Measurements from ENCODE around the gene FXYD4.

The FXYD4 gene

GRCh38 chr10:43377424-43377883 lies 6.0 kb downstream of the FXYD4 start:
- no peak for DNase-seq (ENCODE audit: low read depth, low spot score)
- TF ChIP-seq CTCF (IDR thresholded peaks at IDR 0.05; ENCODE audit: insufficient read depth, low read length, missing control alignments): no peak
- ChIA-PET POLR2A (no interaction called here), CTCF (interaction anchor here (1.7 kb wide), 1 partner anchor 29 kb away, joined by 4 read pairs; no protein-coding TSS in a partner anchor)
- no peak overlapping the region for H3K4me3 ChIP-seq (ENCODE audit: low read depth, low read length)

GRCh38 chr10:43380610-43381222 lies 9.3 kb downstream of the FXYD4 start:
- POLR2A ChIA-PET: no interaction called here
- CTCF ChIA-PET: interaction anchor here (0.9 to 1.6 kb wide), 3 partner anchors 9 to 78 kb away, joined by 3 to 8 read pairs (median 4); no protein-coding TSS in a partner anchor
- no peak for DNase-seq (ENCODE audit: low read depth, low spot score)
- H3K4me3 ChIP-seq (ENCODE audit: low read depth, low read length): no peak overlapping the region
- peak; percentile 5 for TF ChIP-seq CTCF (IDR thresholded peaks at IDR 0.05; ENCODE audit: insufficient read depth, low read length, missing control alignments)

GRCh38 chr10:43383204-43383971 lies 12.0 kb downstream of the FXYD4 start:
- no peak for DNase-seq (ENCODE audit: low read depth, low spot score)
- no peak overlapping the region for H3K4me3 ChIP-seq (ENCODE audit: low read depth, low read length)
- no peak for TF ChIP-seq CTCF (IDR thresholded peaks at IDR 0.05; ENCODE audit: insufficient read depth, low read length, missing control alignments)
- POLR2A ChIA-PET: interaction anchor here (0.6 to 0.7 kb wide), 3 partner anchors 26 to 71 kb away, joined by 3 read pairs; partner anchors contain the start of gene HNRNPF
- CTCF ChIA-PET: interaction anchor here (1.2 kb wide), 1 partner anchor 14 kb away, joined by 3 read pairs; no protein-coding TSS in a partner anchor

GRCh38 chr10:43384252-43385221 lies 13.1 kb downstream of the FXYD4 start:
- no peak for DNase-seq (ENCODE audit: low read depth, low spot score)
- no peak overlapping the region for H3K4me3 ChIP-seq (ENCODE audit: low read depth, low read length)
- TF ChIP-seq CTCF (IDR thresholded peaks at IDR 0.05; ENCODE audit: insufficient read depth, low read length, missing control alignments): no peak
- ChIA-PET POLR2A (interaction anchor here (0.7 kb wide), 1 partner anchor 27 kb away, joined by 3 read pairs; no protein-coding TSS in a partner anchor), CTCF (interaction anchor here (1.6 kb wide), 1 partner anchor 92 kb away, joined by 3 read pairs; no protein-coding TSS in a partner anchor)

- POLR2A ChIA-PET: no interaction called here
- TF ChIP-seq CTCF (IDR thresholded peaks at IDR 0.05; ENCODE audit: insufficient read depth, low read length, missing control alignments): no peak
Measured at GRCh38 chr10:43385412-43386004, 14.1 kb downstream of the FXYD4 start.

More at GRCh38 chr10:43385412-43386004, 14.1 kb downstream of the FXYD4 start:
- no peak overlapping the region for H3K4me3 ChIP-seq (ENCODE audit: low read depth, low read length)
- DNase-seq (ENCODE audit: low read depth, low spot score): no peak
- CTCF ChIA-PET: interaction anchor here (1.6 kb wide), 1 partner anchor 93 kb away, joined by 3 read pairs; no protein-coding TSS in a partner anchor
